Subcutaneous adipose tissue (tissue), 4 donors: ENCODE data around the gene TMCC1. TPM values are rescaled to one million over a fixed set of nuclear protein-coding genes. Genes with fewer than 3 reads are reported as not detected.

ENCODE experiments used
- CTCF ChIP-seq: fragments of 450-650 bp; IDR thresholded peaks from one replicate; pipeline ENCODE4 v1.5.1; 2016; ENCODE audit warnings: low read depth, mild to moderate bottlenecking, control low read depth, antibody characterized with exemption, moderate library complexity
- total RNA-seq, 4 donors: library from RNA; depleted of rRNA; stranded (reverse); fragments of >200 nt; gene quantifications; one replicate each; pipeline ENCODE4 v1.1.0, GENCODE V29; 2016

TMCC1 gene
- total RNA-seq, 4 donors from 2014 or later: 24.0 to 31.5 (median 28.4) TPM

- TF ChIP-seq CTCF: no peak
Observed at GRCh38 chr3:129812589-129812988, 80.9 kb downstream of the TMCC1 start.

- TF ChIP-seq CTCF: no peak
Observed at GRCh38 chr3:129809297-129809696, 84.2 kb downstream of the TMCC1 start.

- no peak for TF ChIP-seq CTCF
Observed at GRCh38 chr3:129796146-129796545, 97.4 kb downstream of the TMCC1 start.

- no peak for TF ChIP-seq CTCF
Observed at GRCh38 chr3:129795186-129796010, 98.1 kb downstream of the TMCC1 start.

GRCh38 chr3:129794311-129795185 is 99.0 kb downstream of the TMCC1 start:
- TF ChIP-seq CTCF: no peak

GRCh38 chr3:129793942-129794310 is 99.6 kb downstream of the TMCC1 start:
- TF ChIP-seq CTCF: no peak

- no peak for TF ChIP-seq CTCF
Observed at GRCh38 chr3:129793319-129793718, 100.2 kb downstream of the TMCC1 start.
